Parathyroid adenoma (tissue), 2 donors: Measurements from ENCODE around the gene RAP2A.

ENCODE experiments used
- H2AFZ ChIP-seq: fragments of 300-600 bp; sonication (generic); one replicate; pipeline ENCODE4 v1.7.0; 2017; ENCODE audit warnings: antibody characterized with exemption, mild to moderate bottlenecking
- H3K27ac ChIP-seq: fragments of 300-600 bp; sonication (generic); one replicate; pipeline ENCODE4 v1.7.0; 2017
- H3K27me3 ChIP-seq: fragments of 300-600 bp; sonication (generic); one replicate; pipeline ENCODE4 v1.7.0; 2017; ENCODE audit warnings: low read length; ENCODE audit not compliant: control insufficient read depth, insufficient read depth
- H3K36me3 ChIP-seq: fragments of 300-600 bp; sonication (generic); one replicate; pipeline ENCODE4 v1.7.0; 2017; ENCODE audit warnings: low read length; ENCODE audit not compliant: control insufficient read depth, insufficient read depth
- H3K4me1 ChIP-seq: fragments of 300-600 bp; sonication (generic); one replicate; pipeline ENCODE4 v1.7.0; 2017; ENCODE audit warnings: control low read depth
- H3K4me2 ChIP-seq: fragments of 300-600 bp; sonication (generic); one replicate; pipeline ENCODE4 v1.7.0; 2017; ENCODE audit warnings: low read length
- H3K4me3 ChIP-seq: fragments of 300-600 bp; sonication (generic); one replicate; pipeline ENCODE4 v1.7.0; 2017; ENCODE audit warnings: low read depth, low read length
- H3K79me2 ChIP-seq: fragments of 300-600 bp; sonication (generic); one replicate; pipeline ENCODE4 v1.7.0; 2017; ENCODE audit warnings: control low read depth
- H3K9ac ChIP-seq: fragments of 300-600 bp; sonication (generic); one replicate; pipeline ENCODE4 v1.7.0; 2017; ENCODE audit warnings: mild to moderate bottlenecking
- H3K9me3 ChIP-seq: fragments of 300-600 bp; sonication (generic); one replicate; pipeline ENCODE4 v1.7.0; 2017; ENCODE audit warnings: low read length; ENCODE audit not compliant: control insufficient read depth
- CTCF ChIP-seq: fragments of 300-600 bp; sonication (generic); IDR thresholded peaks from one replicate; pipeline ENCODE4 v1.7.0; 2017; ENCODE audit warnings: antibody characterized with exemption, mild to moderate bottlenecking
- donor health status: primary hyperparathyroidism.

RAP2A gene

GRCh38 chr13:97392020-97392419 is 41.9 kb upstream of the RAP2A start:
- Histone ChIP-seq H3K79me2 (no peaks in the 10 kb centered on the region), H3K9ac (no peak overlapping the region), H3K4me3 (no peak overlapping the region), H3K4me2 (no peak overlapping the region), H3K9me3 (no peaks in the 10 kb centered on the region), H3K4me1 (no peaks in the 10 kb centered on the region), H3K27ac (no peak overlapping the region), H3K27me3 (no peaks in the 10 kb centered on the region), H3K36me3 (no peaks in the 10 kb centered on the region), H2AFZ (no peak overlapping the region)
- TF ChIP-seq CTCF = no peak

- Histone ChIP-seq H3K9me3 (no peaks in the 10 kb centered on the region), H3K4me1 (no peaks in the 10 kb centered on the region), H3K4me3 (no peak overlapping the region), H3K4me2 (no peak overlapping the region), H3K79me2 (no peaks in the 10 kb centered on the region), H2AFZ (no peak overlapping the region), H3K27me3 (no peaks in the 10 kb centered on the region), H3K27ac (no peak overlapping the region), H3K36me3 (no peaks in the 10 kb centered on the region), H3K9ac (no peak overlapping the region)
- TF ChIP-seq CTCF = no peak
Observed at GRCh38 chr13:97394542-97394941, 39.4 kb upstream of the RAP2A start.

- Histone ChIP-seq H3K4me2 (no peak overlapping the region), H3K27me3 (no peaks in the 10 kb centered on the region), H3K4me3 (no peak overlapping the region), H3K79me2 (no peaks in the 10 kb centered on the region), H3K9me3 (no peaks in the 10 kb centered on the region), H3K36me3 (no peaks in the 10 kb centered on the region), H3K27ac (no peak overlapping the region), H3K9ac (no peak overlapping the region), H2AFZ (no peak overlapping the region), H3K4me1 (no peaks in the 10 kb centered on the region)
- TF ChIP-seq CTCF = no peak
Observed at GRCh38 chr13:97395447-97396136, 38.4 kb upstream of the RAP2A start.

GRCh38 chr13:97397267-97397666 is 36.7 kb upstream of the RAP2A start:
- Histone ChIP-seq H3K27me3 (no peaks in the 10 kb centered on the region), H3K9me3 (no peaks in the 10 kb centered on the region), H3K36me3 (no peaks in the 10 kb centered on the region), H3K27ac (no peak overlapping the region), H3K4me3 (no peak overlapping the region), H3K4me2 (no peak overlapping the region), H3K9ac (no peak overlapping the region), H3K4me1 (no peaks in the 10 kb centered on the region), H3K79me2 (no peaks in the 10 kb centered on the region), H2AFZ (no peak overlapping the region)
- no peak for TF ChIP-seq CTCF

- Histone ChIP-seq H3K36me3 (no peaks in the 10 kb centered on the region), H3K9ac (no peak overlapping the region), H3K27ac (no peak overlapping the region), H3K79me2 (no peaks in the 10 kb centered on the region), H3K27me3 (no peaks in the 10 kb centered on the region), H2AFZ (no peak overlapping the region), H3K4me2 (no peak overlapping the region), H3K4me1 (no peaks in the 10 kb centered on the region), H3K9me3 (no peaks in the 10 kb centered on the region), H3K4me3 (no peak overlapping the region)
- no peak for TF ChIP-seq CTCF
Observed at GRCh38 chr13:97401421-97401820, 32.5 kb upstream of the RAP2A start.
